K562 treated with DMSO at 1 percent for 12 hours (cell line): ENCODE measurements around the gene MPP3. TPM values are rescaled to one million over a fixed set of nuclear protein-coding genes. Genes with fewer than 3 reads are reported as not detected.

ENCODE experiments used
- total RNA-seq: library from RNA; unstranded; fragments of 300-600 nt; gene quantifications from 2 replicates; pipeline ENCODE4 v1.2.3, GENCODE V29; 2022; ENCODE audit not compliant: insufficient read depth

Gene MPP3
- total RNA-seq = 0.50 and 13.7 TPM in 2 replicates

GRCh38 chr17:43832976-43833829 is at the start of gene MPP3:
MPP3 (minus strand) TSS chr17:43833146; CDS start chr17:43831906, 1,240 bp downstream.

GRCh38 chr17:43846963-43847371 is 14.0 kb upstream of the MPP3 start, which contains the start of gene CD300LG:
CD300LG (plus strand) TSS chr17:43847176; CDS start chr17:43847217, 41 bp downstream.

GRCh38 chr17:43780135-43780534 is 52.8 kb downstream of the MPP3 start, which contains the start of gene CFAP97D1:
CFAP97D1 (plus strand) TSS chr17:43780435; CDS start chr17:43780463, 28 bp downstream.

GRCh38 chr17:43778337-43779144 is 54.4 kb downstream of the MPP3 start, which contains the start of gene DUSP3:
DUSP3 (minus strand) TSS chr17:43778977; CDS start chr17:43778924, 53 bp downstream.

GRCh38 chr17:43758497-43759174 is 74.3 kb downstream of the MPP3 start, which contains the start of gene SOST:
SOST (minus strand) TSS chr17:43758791; CDS start chr17:43758741, 50 bp downstream.

Other genes starting within 250 kb of the MPP3 start
- not detected in 2 replicates for gene MEOX1, start 171.2 kb downstream of the MPP3 start, total RNA-seq
- gene SOST, start 74.4 kb downstream of the MPP3 start, total RNA-seq = not detected in 2 replicates
- gene DUSP3, start 54.2 kb downstream of the MPP3 start, total RNA-seq = 12.8 and 35.0 TPM in 2 replicates
- gene CFAP97D1, start 52.7 kb downstream of the MPP3 start, total RNA-seq = not detected in 2 replicates
- gene CD300LG, start 14.0 kb upstream of the MPP3 start, total RNA-seq = not detected in 2 replicates
- 0.39 TPM in 1 of 2 replicates, not detected in the other for gene MPP2, start 74.4 kb upstream of the MPP3 start, total RNA-seq
- not detected in 2 replicates for gene PPY, start 109.3 kb upstream of the MPP3 start, total RNA-seq
- not detected in 2 replicates for gene PYY, start 120.8 kb upstream of the MPP3 start, total RNA-seq
- gene NAGS, start 171.5 kb upstream of the MPP3 start, total RNA-seq = 0.28 TPM in 1 of 2 replicates, not detected in the other
- 42.6 and 55.7 TPM in 2 replicates for gene TMEM101, start 181.8 kb upstream of the MPP3 start, total RNA-seq
- gene LSM12, start 233.5 kb upstream of the MPP3 start, total RNA-seq = 27.6 and 41.9 TPM in 2 replicates
- gene G6PC3, start 237.6 kb upstream of the MPP3 start, total RNA-seq = 40.2 and 50.4 TPM in 2 replicates